Ascending aorta (tissue), 2 donors: ENCODE results near the gene TMEM60. TPM values are rescaled to one million over a fixed set of nuclear protein-coding genes. Genes with fewer than 3 reads are reported as not detected.

ENCODE experiments used
- DNase-seq, 2 donors: peaks; one replicate each; pipeline ENCODE4 v3.0.0-alpha.2; 2019; ENCODE audit warnings: low spot score in 2 of 2
- H3K27ac ChIP-seq, 2 donors: fragments of 200-600 bp; sonication (generic); one replicate each; pipeline ENCODE4 v1.5.1; 2016 to 2017; ENCODE audit warnings: mild to moderate bottlenecking in 1 of 2
- H3K27me3 ChIP-seq: fragments of 200-600 bp; sonication (generic); one replicate; pipeline ENCODE4 v1.5.1; 2017
- H3K36me3 ChIP-seq, 2 donors: fragments of 200-600 bp; sonication (generic); one replicate each; pipeline ENCODE4 v1.5.1; 2016
- H3K4me1 ChIP-seq, 2 donors: fragments of 200-600 bp; sonication (generic); one replicate each; pipeline ENCODE4 v1.5.1; 2016 to 2017; ENCODE audit warnings: mild to moderate bottlenecking in 1 of 2
- H3K4me3 ChIP-seq, 2 donors: fragments of 200-600 bp; sonication (generic); one replicate each; pipeline ENCODE4 v1.5.1; 2016 to 2017; ENCODE audit warnings: mild to moderate bottlenecking in 1 of 2
- H3K9me3 ChIP-seq, 2 donors: fragments of 200-600 bp; sonication (generic); one replicate each; pipeline ENCODE4 v1.5.1; 2016
- CTCF ChIP-seq, 3 experiments: fragments of 200-600 bp in 2 of 3; fragments of 450-650 bp in 1 of 3; sonication (generic) in 2 of 3; IDR thresholded peaks; one replicate each; pipeline ENCODE4 v1.5.1; 2016 to 2019; ENCODE audit warnings: antibody characterized with exemption in 3 of 3, mild to moderate bottlenecking in 1 of 3, moderate library complexity in 1 of 3
- intact Hi-C: fragments of 100-400 bp; cut with DNase I; formaldehyde crosslinking; loops from one replicate; pipeline ENCODE4 v1.15.1; 2023
- total RNA-seq: library from RNA; depleted of rRNA; stranded (reverse); fragments of >200 nt; gene quantifications from one replicate; pipeline ENCODE4 v1.1.0, GENCODE V29; 2016

TMEM60 gene
- total RNA-seq, 1 donor from 2014 or later, result not detected

- intact Hi-C loops, result no loop called here
- Histone ChIP-seq H3K36me3 (peaks cover 21 to 37% of the 10 kb centered on the region in 2 donors), H3K4me3 (no peak overlapping the region), H3K9me3 (no peaks in the 10 kb centered on the region), H3K27ac (no peak overlapping the region), H3K4me1 (no peaks in the 10 kb centered on the region), H3K27me3 (no peaks in the 10 kb centered on the region)
- TF ChIP-seq CTCF (IDR thresholded peaks at IDR 0.05), result no peak
- DNase-seq, result no peak
Observed at GRCh38 chr7:77771901-77772300, 26.3 kb downstream of the TMEM60 start.

- Histone ChIP-seq H3K4me1 (no peaks in the 10 kb centered on the region), H3K9me3 (no peaks in the 10 kb centered on the region), H3K27me3 (no peaks in the 10 kb centered on the region), H3K27ac (no peak overlapping the region), H3K4me3 (no peak overlapping the region), H3K36me3 (peaks cover 18 to 36% of the 10 kb centered on the region in 2 donors)
- DNase-seq, result no peak
- TF ChIP-seq CTCF (IDR thresholded peaks at IDR 0.05), result no peak
- intact Hi-C loops, result no loop called here
Observed at GRCh38 chr7:77770316-77770715, 27.9 kb downstream of the TMEM60 start.

DNA sequence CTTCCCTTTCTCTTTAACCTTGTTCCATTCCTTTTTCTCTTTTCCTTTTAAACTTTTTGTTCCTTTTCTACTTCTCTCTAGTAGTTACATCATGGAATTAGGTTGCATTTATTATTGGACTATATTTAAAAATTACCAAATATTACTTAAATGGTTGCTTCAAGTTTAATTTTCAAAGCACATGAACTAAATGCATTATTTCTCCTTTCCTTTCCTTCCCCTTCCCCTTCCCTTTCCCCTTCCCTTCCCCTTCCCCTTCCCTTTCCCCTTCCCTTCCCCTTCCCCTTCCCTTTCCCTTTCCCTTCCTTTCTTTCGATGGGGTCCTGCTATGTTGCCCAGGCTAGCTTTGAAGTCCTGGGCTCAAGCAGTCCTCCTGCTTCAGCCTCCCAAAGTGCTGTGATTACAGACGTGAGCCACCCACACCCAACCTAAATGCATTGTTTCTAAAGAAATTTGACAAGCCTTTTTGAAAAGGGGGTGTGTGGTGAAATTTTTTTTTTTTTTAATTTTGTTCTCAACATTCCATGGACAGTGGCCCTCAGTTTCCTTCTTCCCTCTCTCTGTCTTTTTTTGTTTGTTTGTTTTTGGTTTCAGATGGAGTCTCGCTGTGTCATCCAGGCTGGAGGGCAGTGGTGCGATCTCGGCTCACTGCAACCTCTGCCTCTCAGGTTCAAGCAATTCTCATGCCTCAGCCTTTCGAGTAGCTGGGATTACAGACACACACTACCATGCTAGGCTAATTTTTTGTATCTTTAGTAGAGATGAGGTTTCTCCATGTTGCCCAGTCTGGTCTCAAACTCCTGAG, 31.2 kb downstream of the TMEM60 start:
- no peak for TF ChIP-seq CTCF (IDR thresholded peaks at IDR 0.05)
- Histone ChIP-seq H3K36me3 (peaks cover 14% of the 10 kb centered on the region in 2 donors), H3K4me1 (no peaks in the 10 kb centered on the region), H3K4me3 (no peak overlapping the region), H3K9me3 (no peaks in the 10 kb centered on the region), H3K27me3 (no peaks in the 10 kb centered on the region), H3K27ac (no peak overlapping the region)
- intact Hi-C loops, result no loop called here
- DNase-seq, result no peak

DNA sequence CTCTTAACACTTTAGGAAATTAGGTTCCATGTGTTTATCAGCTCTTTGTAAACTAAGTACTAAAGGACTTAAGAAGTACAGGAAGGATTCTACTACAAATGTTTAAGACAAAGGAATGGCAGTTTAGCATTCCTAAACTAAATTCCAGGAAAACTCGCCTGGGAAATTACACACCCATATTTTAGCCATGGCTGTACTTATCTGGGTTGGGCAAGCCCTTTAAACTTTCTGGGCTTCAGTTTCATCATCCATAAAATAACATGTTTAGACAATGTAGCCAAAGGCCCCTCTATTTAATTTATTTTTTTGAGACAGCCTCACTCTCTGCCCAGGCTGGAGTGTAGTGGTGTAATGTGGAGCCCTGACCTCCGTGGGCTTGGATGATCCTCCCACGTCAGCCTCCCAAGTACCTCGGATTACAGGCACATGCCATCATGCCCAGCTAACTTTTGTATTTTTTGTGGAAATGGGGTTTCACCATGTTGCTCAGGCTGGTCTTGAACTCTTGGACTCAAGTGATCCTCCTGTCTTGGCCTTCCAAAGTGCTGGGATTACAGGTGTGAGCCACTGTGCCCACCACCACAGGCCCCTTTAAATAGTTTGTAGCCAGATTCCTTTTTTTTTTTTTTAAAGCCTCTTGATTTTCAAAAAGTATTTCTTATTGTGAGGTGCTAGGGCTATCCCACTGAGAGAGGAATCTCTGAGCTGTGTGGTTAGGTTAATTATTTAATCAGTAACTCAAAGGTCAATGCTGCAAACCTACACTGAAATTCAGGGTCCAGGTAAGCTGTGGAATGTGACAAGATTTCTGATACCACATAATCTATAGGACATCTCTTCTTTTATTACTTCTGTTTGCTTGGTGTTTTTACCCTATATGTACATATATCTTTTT, 32.1 kb downstream of the TMEM60 start:
- DNase-seq, result no peak
- no peaks in the 10 kb centered on the region for H3K9me3 ChIP-seq
- no peaks in the 10 kb centered on the region for H3K27me3 ChIP-seq
- H3K27ac ChIP-seq, result no peak overlapping the region
- H3K4me3 ChIP-seq, result no peak overlapping the region
- TF ChIP-seq CTCF (IDR thresholded peaks at IDR 0.05), result no peak
- peaks cover 14% of the 10 kb centered on the region in 2 donors for H3K36me3 ChIP-seq
- no peaks in the 10 kb centered on the region for H3K4me1 ChIP-seq
- intact Hi-C loops, result no loop called here

- peaks cover 11 to 14% of the 10 kb centered on the region in 2 donors for H3K36me3 ChIP-seq
- H3K9me3 ChIP-seq, result no peaks in the 10 kb centered on the region
- H3K4me1 ChIP-seq, result no peaks in the 10 kb centered on the region
- intact Hi-C loops, result no loop called here
- DNase-seq, result no peak
- H3K4me3 ChIP-seq, result no peak overlapping the region
- H3K27ac ChIP-seq, result no peak overlapping the region
- no peaks in the 10 kb centered on the region for H3K27me3 ChIP-seq
- TF ChIP-seq CTCF (IDR thresholded peaks at IDR 0.05), result no peak
Observed at GRCh38 chr7:77765481-77765880, 32.8 kb downstream of the TMEM60 start.
